ENCODE measurements around the gene AP3B2. TPM values are rescaled to one million over a fixed set of nuclear protein-coding genes. Genes with fewer than 3 reads are reported as not detected.
"Not testable (repeated sequence)": the region's sequence is repeated elsewhere in the genome, so short reads cannot be mapped to it uniquely, and the experiment has no call there.

AP3B2 gene
- polyA plus RNA-seq, 6 donors from 2014 or later: 0.30 TPM; not detected in 5

DNA sequence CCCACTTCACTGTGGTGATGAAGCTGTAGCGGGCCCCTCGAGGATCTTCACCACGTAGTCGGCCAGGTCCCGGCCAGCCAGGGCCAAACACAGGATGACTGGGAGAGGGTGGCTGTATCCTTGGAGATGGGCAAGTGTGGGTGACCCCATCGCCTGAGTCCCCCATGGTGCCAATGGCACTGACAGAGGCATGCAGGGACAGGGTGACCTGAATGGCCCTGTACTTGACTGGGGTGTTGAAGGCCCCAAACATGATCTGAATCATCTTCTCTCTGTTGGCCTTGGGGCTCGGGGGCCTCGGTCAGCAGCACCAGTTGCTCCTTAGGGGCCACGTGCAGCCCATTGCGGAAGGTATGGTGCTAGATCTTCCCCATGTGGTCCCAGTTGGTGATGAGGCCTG, 17.1 kb upstream of the AP3B2 start:
- ATAC-seq (ENCODE audit: low read depth in 2 of 2): no peak
- peaks cover 0 to 15% of the 10 kb centered on the region in 2 donors for H3K36me3 Mint-ChIP-seq
- H3K9me3 Mint-ChIP-seq: no peaks in the 10 kb centered on the region
- no peak for DNase-seq
- no peaks in the 10 kb centered on the region for H3K4me1 Mint-ChIP-seq
- H3K4me3 Mint-ChIP-seq: no peak overlapping the region
- H3K27ac Mint-ChIP-seq: no peak overlapping the region
- no peaks in the 10 kb centered on the region for H3K27me3 Mint-ChIP-seq

DNA sequence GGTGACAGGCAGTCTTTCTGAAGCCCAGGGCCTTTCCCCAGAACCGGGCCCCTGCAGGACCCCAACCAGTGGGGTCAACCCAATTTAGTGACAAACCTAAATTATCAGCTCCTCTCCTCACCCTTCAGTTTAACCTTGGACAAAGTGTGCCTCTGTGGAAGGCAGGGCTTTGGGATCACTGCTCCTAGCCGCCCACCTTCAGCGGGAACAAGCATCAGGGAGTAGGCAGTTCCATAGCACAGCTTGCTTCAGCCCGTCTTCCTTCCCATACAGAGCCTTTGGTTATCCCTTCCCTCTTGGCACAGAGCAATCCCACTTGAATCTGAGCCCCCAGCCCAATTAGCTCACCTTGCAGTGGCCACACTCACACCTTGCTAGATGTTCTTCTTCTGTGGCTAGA, 5.3 kb upstream of the AP3B2 start:
- ATAC-seq (ENCODE audit: low read depth in 2 of 2): no peak
- peaks cover 4 to 7% (median 6%) of the 10 kb centered on the region in 3 donors for H3K4me1 Mint-ChIP-seq
- H3K9me3 Mint-ChIP-seq: peaks cover 3 to 42% (median 21%) of the 10 kb centered on the region in 7 donors
- peaks cover 7% of the 10 kb centered on the region in 2 donors for H3K36me3 Mint-ChIP-seq
- no peak overlapping the region for H3K4me3 Mint-ChIP-seq
- no peak overlapping the region for H3K27ac Mint-ChIP-seq
- peaks cover 26 to 64% (median 45%) of the 10 kb centered on the region in 3 donors for H3K27me3 Mint-ChIP-seq
- no peak for DNase-seq

DNA sequence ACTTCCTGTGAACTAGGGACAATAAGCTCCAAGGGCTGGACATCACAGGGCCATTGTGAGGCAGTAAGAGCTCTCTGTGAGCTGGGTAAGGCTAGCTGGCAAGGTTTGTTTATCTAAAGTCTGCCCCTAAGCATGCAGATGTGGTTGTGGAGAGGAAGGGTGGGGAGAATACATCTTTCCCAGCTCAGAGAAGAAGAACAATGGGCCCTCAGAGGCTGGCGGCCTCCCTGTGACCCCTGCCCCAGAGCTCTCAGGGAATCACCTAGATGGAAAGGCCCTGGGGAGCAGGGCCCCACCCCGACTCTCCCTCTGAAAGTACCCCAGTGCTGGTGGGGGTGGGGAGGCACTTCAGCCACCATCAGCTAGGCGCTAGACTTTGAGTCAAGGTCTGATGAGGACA, 4.3 kb upstream of the AP3B2 start:
- peak overlapping the region in 1 of 8 donors; percentile 17 for H3K4me3 Mint-ChIP-seq
- ATAC-seq (ENCODE audit: low read depth in 2 of 2) (no peak), DNase-seq (no peak)
- H3K36me3 Mint-ChIP-seq: peaks cover 7% of the 10 kb centered on the region in 2 donors
- H3K27ac Mint-ChIP-seq: no peak overlapping the region
- peaks cover 22 to 64% (median 45%) of the 10 kb centered on the region in 3 donors for H3K27me3 Mint-ChIP-seq
- H3K4me1 Mint-ChIP-seq: peaks cover 4 to 7% (median 6%) of the 10 kb centered on the region in 3 donors
- peaks cover 3 to 33% (median 19%) of the 10 kb centered on the region in 7 donors for H3K9me3 Mint-ChIP-seq

DNA sequence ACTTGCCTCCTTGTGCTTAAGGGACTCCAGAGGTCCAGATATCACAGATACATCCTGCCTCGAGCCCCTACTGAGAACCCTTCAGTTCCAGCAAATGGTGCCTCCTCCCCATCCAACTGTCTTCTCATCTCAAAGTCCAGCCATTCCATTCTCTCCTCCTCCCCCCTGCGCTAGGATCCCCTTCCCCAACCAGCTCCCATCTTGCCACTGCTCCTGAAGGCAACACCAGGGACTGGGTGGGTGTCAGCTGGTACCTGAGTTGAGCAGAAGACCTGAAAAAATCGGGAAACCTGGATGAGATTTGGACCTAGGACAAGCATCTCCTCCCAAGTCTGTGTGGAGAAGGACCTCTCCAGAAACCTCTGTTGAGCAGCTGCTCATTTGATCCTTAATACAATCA, 2.4 kb upstream of the AP3B2 start:
- Mint-ChIP-seq H3K9me3 (peaks cover 3 to 16% (median 10%) of the 10 kb centered on the region in 7 donors), H3K27me3 (peaks cover 18 to 58% (median 45%) of the 10 kb centered on the region in 3 donors), H3K36me3 (peaks cover 0 to 7% of the 10 kb centered on the region in 2 donors), H3K4me1 (peaks cover 4 to 7% (median 6%) of the 10 kb centered on the region in 3 donors), H3K27ac (no peak overlapping the region), H3K4me3 (peak overlapping the region in 1 of 8 donors; percentile 33)
- ATAC-seq (ENCODE audit: low read depth in 2 of 2): no peak
- DNase-seq: no peak

DNA sequence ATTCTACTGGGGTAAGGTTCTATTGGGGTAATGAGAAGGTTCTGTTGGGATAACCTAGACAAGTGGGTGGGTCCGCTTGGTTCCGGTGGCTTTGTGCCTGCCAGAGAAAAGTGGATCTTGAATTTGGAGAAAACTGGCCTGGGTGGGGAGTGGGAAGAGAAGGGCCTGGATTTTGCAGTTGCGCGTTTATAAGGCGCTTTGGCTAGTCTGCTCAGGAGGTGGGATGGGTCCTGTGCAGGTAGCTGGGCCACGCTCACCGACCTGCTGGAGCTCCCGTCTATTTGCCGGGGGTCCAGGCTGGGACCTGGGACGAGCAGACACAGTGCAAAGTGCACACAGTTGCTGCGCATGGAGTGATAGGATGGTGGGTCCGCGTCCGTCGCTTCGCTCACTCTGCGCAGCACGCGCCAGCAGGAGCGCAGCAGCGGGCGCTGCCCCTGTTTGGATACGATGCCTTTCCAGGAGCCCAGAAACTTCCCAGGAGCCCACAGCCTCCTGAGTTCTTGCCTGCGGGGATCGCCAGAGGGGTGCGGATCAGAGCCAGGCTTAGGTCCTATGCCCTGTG, 1.3 kb upstream of the AP3B2 start:
- Mint-ChIP-seq H3K27ac (no peak overlapping the region), H3K4me3 (peak overlapping the region in 7 of 8 donors; percentile 1 to 84 (median 55)), H3K27me3 (peaks cover 18 to 54% (median 44%) of the 10 kb centered on the region in 3 donors), H3K9me3 (peaks cover 0 to 9% (median 3%) of the 10 kb centered on the region in 7 donors), H3K36me3 (peaks cover 0 to 7% of the 10 kb centered on the region in 2 donors), H3K4me1 (peaks cover 4 to 7% (median 6%) of the 10 kb centered on the region in 3 donors)
- DNase-seq: no peak
- no peak for ATAC-seq (ENCODE audit: low read depth in 2 of 2)

DNA sequence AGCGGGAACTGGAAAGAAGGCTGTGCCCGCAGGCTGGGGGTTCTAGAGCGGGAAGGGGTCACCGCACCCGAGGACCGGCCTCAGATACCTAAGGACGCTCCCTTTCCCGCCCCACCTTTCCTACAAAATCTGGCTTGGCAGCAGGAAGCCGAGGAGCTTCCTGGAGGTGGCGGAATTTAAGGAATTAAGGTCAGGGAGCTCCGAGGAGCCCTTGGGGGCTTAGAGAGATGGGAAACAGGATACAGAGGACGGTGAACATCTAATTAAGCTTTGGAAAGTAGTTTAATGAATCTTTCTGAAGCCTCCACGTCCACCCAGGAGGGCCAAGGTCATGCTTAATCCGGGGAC, 507 bp upstream of the AP3B2 start:
- H3K4me1 Mint-ChIP-seq: peaks cover 4 to 7% (median 6%) of the 10 kb centered on the region in 3 donors

DNA sequence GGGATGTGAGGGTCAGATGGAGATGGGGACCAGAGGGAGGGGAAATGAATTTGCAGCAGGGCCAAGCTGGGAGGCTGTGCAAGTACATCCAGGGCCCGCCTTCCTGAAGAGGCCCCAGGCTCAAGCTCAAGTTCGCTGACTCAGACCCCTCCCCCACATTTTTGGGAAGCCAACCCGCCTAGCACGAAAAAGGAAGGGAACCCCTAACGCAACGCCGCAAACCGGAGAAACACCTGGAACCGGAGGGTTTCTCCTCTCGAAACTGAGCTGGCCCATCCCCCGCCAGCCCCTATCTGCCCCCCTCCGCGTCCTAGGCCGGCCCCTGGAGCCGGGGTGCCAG, 624 bp downstream of the AP3B2 start:
- Mint-ChIP-seq H3K36me3 (peaks cover 0 to 7% of the 10 kb centered on the region in 2 donors), H3K27ac (no peak overlapping the region), H3K9me3 (peaks cover 0 to 6% (median 2%) of the 10 kb centered on the region in 7 donors), H3K27me3 (peaks cover 11 to 38% (median 29%) of the 10 kb centered on the region in 3 donors), H3K4me3 (no peak overlapping the region), H3K4me1 (peaks cover 4 to 7% (median 6%) of the 10 kb centered on the region in 3 donors)
- ATAC-seq (ENCODE audit: low read depth in 2 of 2): no peak
- DNase-seq: no peak

More for the DNA sequence above, 507 bp upstream of the AP3B2 start:
- DNase-seq (no peak), ATAC-seq (ENCODE audit: low read depth in 2 of 2) (no peak)
- Mint-ChIP-seq H3K4me3 (peak overlapping the region in 6 of 8 donors; percentile 26 to 83 (median 70)), H3K36me3 (peaks cover 0 to 7% of the 10 kb centered on the region in 2 donors), H3K27ac (no peak overlapping the region), H3K9me3 (peaks cover 0 to 6% (median 2%) of the 10 kb centered on the region in 7 donors), H3K27me3 (peaks cover 14 to 49% (median 36%) of the 10 kb centered on the region in 3 donors)

DNA sequence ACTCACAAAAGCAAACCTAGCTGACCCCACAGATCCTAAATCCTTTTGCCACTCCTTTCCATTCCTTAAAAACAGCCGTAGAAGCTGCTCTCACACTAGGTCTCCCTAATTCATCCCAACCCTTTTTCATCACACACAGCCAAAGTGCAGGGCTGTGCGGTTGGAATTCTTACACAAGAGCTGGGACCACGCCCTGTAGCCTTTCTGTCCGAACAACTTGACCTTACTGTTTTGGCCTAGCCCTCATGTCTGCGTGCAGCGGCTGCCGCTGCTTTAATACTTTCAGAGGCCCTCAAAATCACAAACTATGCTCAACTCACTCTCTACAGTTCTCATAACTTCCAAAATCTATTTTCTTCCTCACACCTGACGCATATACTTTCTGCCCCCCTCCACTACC, 3.8 kb downstream of the AP3B2 start:
- ATAC-seq (ENCODE audit: low read depth in 2 of 2); H3K36me3 Mint-ChIP-seq: not testable (repeated sequence)

DNA sequence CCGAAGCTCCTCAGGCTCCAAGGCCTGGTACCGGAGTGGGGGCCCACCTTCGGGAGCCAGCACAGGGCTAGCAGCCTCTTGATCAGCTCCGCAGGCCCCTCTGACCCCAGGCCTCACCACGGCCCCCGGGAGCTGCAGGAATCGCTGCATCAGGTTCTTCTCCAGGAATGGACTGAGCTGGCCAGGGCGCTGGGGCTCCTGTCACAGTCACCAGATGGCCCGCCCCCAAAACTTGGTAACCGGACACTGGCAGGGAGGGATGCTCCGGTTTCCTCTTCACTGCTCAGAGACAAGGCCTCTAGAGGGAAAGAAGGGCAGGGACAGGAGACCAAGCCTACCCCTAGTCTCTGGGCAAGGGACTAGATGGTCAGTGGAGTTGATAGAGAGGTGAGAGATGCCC, 9.9 kb downstream of the AP3B2 start:
- H3K27me3 Mint-ChIP-seq: peaks cover 12 to 25% (median 22%) of the 10 kb centered on the region in 3 donors
- no peaks in the 10 kb centered on the region for H3K4me1 Mint-ChIP-seq
- no peak for ATAC-seq (ENCODE audit: low read depth in 2 of 2)
- no peak overlapping the region for H3K4me3 Mint-ChIP-seq
- H3K27ac Mint-ChIP-seq: peak overlapping the region in 1 of 6 donors; percentile 62
- peaks cover 0 to 2% (median 0%) of the 10 kb centered on the region in 7 donors for H3K9me3 Mint-ChIP-seq
- no peaks in the 10 kb centered on the region for H3K36me3 Mint-ChIP-seq
- no peak for DNase-seq

More for the DNA sequence above, 3.8 kb downstream of the AP3B2 start:
- H3K27ac Mint-ChIP-seq, H3K9me3 Mint-ChIP-seq, H3K27me3 Mint-ChIP-seq, H3K4me3 Mint-ChIP-seq, DNase-seq, H3K4me1 Mint-ChIP-seq: not testable (repeated sequence)

DNA sequence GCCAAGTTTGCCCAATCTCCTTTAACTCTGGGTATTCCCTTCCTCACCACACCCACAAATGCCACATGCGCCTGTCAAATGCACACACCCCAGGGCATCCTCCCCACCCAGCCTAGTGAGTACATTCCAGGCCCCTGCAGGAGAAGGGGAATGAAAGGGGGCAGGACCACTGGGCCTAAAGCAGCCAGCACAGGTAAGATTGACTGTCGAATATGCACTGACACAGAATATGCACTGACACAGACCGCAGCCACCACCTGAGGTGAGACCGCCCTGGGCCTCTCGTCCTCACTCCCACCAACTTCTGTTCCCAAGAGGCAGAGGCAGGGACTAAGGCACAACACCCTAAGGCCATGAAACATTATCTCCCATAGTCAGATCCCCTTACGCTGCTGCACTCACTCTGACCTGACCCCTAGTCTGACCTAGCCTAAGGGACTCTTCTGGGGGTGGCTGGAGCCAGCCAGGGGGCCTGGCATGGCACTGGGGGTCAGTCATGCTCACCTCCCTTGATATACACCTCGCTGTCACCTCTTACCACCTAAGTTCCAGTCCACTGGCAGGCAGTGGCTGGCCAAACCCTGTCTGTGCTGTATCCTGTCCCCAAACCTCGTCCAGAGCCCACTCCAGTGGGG, 10.8 kb downstream of the AP3B2 start:
- Mint-ChIP-seq H3K4me1 (no peaks in the 10 kb centered on the region), H3K27ac (no peak overlapping the region), H3K36me3 (no peaks in the 10 kb centered on the region), H3K4me3 (no peak overlapping the region), H3K9me3 (peaks cover 0 to 2% (median 0%) of the 10 kb centered on the region in 7 donors), H3K27me3 (peaks cover 12 to 25% (median 22%) of the 10 kb centered on the region in 3 donors)
- no peak for ATAC-seq (ENCODE audit: low read depth in 2 of 2)
- no peak for DNase-seq

DNA sequence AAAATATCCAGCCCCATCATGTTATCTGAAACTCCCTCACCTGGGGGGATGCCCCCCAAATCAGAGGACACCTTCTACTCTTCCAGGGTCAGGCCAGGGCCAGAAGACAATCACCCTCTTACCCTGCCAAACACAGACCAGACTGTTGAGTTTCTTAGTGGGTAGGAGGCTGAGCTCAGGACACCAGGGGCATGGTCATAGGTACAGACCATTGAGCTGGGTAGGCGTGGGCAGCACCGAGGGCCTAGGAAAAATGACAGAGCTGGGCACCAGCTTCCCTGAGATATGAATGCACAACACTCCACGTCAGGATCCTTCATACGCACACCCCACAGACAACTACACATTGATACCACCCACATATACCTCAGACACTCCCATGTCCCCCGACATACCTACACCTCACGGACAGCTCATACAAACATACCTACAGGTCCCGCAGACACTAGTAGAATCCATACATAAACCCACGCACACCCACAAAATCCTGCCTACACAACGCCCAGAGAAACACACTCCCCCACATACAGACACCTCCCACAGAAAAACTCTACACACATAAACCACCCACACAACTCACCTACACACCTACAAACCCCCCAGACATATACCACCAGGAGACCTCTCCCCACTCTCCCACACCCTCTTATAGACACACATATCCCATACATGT, 11.8 kb downstream of the AP3B2 start:
- H3K36me3 Mint-ChIP-seq: no peaks in the 10 kb centered on the region
- no peak overlapping the region for H3K4me3 Mint-ChIP-seq
- ATAC-seq (ENCODE audit: low read depth in 2 of 2) (no peak), DNase-seq (no peak)
- peaks cover 0 to 2% (median 0%) of the 10 kb centered on the region in 7 donors for H3K9me3 Mint-ChIP-seq
- no peaks in the 10 kb centered on the region for H3K4me1 Mint-ChIP-seq
- no peak overlapping the region for H3K27ac Mint-ChIP-seq
- H3K27me3 Mint-ChIP-seq: peaks cover 12 to 25% (median 22%) of the 10 kb centered on the region in 3 donors

DNA sequence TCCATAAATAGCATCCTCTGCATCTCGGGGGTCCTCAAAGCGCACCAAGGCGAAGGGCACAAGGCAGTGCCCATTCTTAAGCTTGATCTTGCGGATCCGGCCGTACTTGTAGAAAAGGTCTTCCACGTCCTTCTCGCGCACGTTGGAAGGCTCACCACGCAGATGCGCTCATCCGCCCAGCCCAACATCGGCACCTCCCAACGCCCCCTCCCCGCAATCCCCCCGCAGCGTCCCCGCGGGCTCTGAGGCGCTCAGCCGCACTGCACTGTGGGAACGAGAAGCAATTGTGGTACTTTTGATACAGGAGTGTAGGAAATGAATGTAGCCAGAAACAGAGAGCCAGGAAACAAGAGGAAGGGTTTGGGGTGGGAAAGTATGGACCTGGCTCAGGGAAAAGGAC, 17.5 kb downstream of the AP3B2 start:
- peaks cover 0 to 2% (median 0%) of the 10 kb centered on the region in 7 donors for H3K9me3 Mint-ChIP-seq
- ATAC-seq (ENCODE audit: low read depth in 2 of 2) (no peak), DNase-seq (no peak)
- H3K27ac Mint-ChIP-seq: no peak overlapping the region
- no peaks in the 10 kb centered on the region for H3K4me1 Mint-ChIP-seq
- H3K36me3 Mint-ChIP-seq: no peaks in the 10 kb centered on the region
- H3K4me3 Mint-ChIP-seq: no peak overlapping the region
- H3K27me3 Mint-ChIP-seq: peaks cover 5 to 12% (median 10%) of the 10 kb centered on the region in 3 donors

DNA sequence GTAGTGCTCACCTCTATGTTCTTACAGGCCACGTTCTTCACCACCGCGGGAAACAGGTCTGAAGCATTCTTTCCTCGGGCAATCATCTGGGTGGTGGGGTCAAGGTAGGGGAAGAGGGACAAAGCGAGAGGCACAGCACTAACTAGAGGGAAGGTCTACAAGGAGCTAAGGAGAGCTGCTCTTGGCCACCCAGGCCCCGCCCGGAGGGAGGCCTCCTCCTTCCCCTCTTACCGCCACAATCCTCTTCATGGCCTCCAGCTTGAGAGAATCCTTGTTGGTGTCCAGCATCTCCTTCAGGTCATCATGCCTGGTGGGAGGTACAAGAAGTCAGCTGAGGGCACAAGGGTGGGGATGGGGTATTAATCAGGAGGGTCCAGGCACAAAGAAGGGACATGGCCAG, 20.5 kb downstream of the AP3B2 start:
- Mint-ChIP-seq H3K4me3 (no peak overlapping the region), H3K27ac (no peak overlapping the region), H3K9me3 (peaks cover 0 to 3% (median 0%) of the 10 kb centered on the region in 7 donors), H3K27me3 (peaks cover 7 to 23% (median 21%) of the 10 kb centered on the region in 3 donors), H3K4me1 (no peaks in the 10 kb centered on the region), H3K36me3 (no peaks in the 10 kb centered on the region)
- ATAC-seq (ENCODE audit: low read depth in 2 of 2) (no peak), DNase-seq (no peak)
